Parathyroid adenoma (tissue), 2 donors: ENCODE measurements around the gene ZNF853.

Experiments
- H2AFZ ChIP-seq: fragments of 300-600 bp; sonication (generic); one replicate; pipeline ENCODE4 v1.7.0; 2017; ENCODE audit warnings: antibody characterized with exemption, mild to moderate bottlenecking
- H3K27ac ChIP-seq: fragments of 300-600 bp; sonication (generic); one replicate; pipeline ENCODE4 v1.7.0; 2017
- H3K27me3 ChIP-seq: fragments of 300-600 bp; sonication (generic); one replicate; pipeline ENCODE4 v1.7.0; 2017; ENCODE audit warnings: low read length; ENCODE audit not compliant: control insufficient read depth, insufficient read depth
- H3K36me3 ChIP-seq: fragments of 300-600 bp; sonication (generic); one replicate; pipeline ENCODE4 v1.7.0; 2017; ENCODE audit warnings: low read length; ENCODE audit not compliant: control insufficient read depth, insufficient read depth
- H3K4me1 ChIP-seq: fragments of 300-600 bp; sonication (generic); one replicate; pipeline ENCODE4 v1.7.0; 2017; ENCODE audit warnings: control low read depth
- H3K4me2 ChIP-seq: fragments of 300-600 bp; sonication (generic); one replicate; pipeline ENCODE4 v1.7.0; 2017; ENCODE audit warnings: low read length
- H3K4me3 ChIP-seq: fragments of 300-600 bp; sonication (generic); one replicate; pipeline ENCODE4 v1.7.0; 2017; ENCODE audit warnings: low read depth, low read length
- H3K79me2 ChIP-seq: fragments of 300-600 bp; sonication (generic); one replicate; pipeline ENCODE4 v1.7.0; 2017; ENCODE audit warnings: control low read depth
- H3K9ac ChIP-seq: fragments of 300-600 bp; sonication (generic); one replicate; pipeline ENCODE4 v1.7.0; 2017; ENCODE audit warnings: mild to moderate bottlenecking
- H3K9me3 ChIP-seq: fragments of 300-600 bp; sonication (generic); one replicate; pipeline ENCODE4 v1.7.0; 2017; ENCODE audit warnings: low read length; ENCODE audit not compliant: control insufficient read depth
- CTCF ChIP-seq: fragments of 300-600 bp; sonication (generic); IDR thresholded peaks from one replicate; pipeline ENCODE4 v1.7.0; 2017; ENCODE audit warnings: antibody characterized with exemption, mild to moderate bottlenecking
- donor health status: primary hyperparathyroidism.

ZNF853 gene

DNA sequence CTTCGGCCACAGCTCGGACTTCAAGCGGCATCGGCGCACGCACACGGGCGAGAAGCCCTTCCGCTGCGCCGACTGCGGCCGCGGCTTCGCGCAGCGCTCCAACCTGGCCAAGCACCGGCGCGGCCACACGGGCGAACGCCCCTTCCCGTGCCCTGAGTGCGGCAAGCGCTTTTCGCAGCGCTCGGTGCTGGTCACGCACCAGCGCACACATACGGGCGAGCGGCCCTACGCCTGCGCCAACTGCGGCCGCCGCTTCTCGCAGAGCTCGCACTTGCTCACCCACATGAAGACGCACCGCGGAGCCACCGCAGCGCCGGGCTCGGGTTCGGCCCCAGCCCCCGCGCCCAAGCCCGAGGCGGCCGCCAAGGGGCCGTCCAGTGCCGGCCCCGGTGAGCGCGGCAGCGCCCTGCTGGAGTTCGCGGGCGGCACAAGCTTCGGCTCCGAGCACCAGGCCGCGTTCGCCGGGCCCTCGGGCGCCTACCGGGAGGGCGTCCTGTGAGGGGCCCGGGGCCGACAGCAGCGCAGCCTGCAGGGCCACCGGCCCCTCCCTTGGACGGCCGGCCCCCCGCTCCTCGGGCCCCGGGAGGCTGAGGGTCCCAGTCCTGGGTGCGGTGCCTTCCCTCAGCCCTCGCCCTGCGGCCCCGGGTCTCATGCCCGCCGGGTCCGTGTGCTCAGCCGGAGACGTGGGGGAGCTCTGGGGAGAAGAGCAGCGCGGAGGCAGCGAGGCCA, 38.9 kb downstream of the ZNF853 start:
- H3K4me1 ChIP-seq, result peaks cover 4% of the 10 kb centered on the region
- no peaks in the 10 kb centered on the region for H3K27me3 ChIP-seq
- H3K27ac ChIP-seq, result no peak overlapping the region
- TF ChIP-seq CTCF, result no peak
- H3K79me2 ChIP-seq, result no peaks in the 10 kb centered on the region
- H3K4me3 ChIP-seq, result no peak overlapping the region
- no peak overlapping the region for H3K4me2 ChIP-seq
- no peak overlapping the region for H3K9ac ChIP-seq
- no peak overlapping the region for H2AFZ ChIP-seq
- no peaks in the 10 kb centered on the region for H3K36me3 ChIP-seq
- H3K9me3 ChIP-seq, result no peaks in the 10 kb centered on the region

GRCh38 chr7:6654842-6655610, 39.6 kb downstream of the ZNF853 start:
- TF ChIP-seq CTCF, result no peak

DNA sequence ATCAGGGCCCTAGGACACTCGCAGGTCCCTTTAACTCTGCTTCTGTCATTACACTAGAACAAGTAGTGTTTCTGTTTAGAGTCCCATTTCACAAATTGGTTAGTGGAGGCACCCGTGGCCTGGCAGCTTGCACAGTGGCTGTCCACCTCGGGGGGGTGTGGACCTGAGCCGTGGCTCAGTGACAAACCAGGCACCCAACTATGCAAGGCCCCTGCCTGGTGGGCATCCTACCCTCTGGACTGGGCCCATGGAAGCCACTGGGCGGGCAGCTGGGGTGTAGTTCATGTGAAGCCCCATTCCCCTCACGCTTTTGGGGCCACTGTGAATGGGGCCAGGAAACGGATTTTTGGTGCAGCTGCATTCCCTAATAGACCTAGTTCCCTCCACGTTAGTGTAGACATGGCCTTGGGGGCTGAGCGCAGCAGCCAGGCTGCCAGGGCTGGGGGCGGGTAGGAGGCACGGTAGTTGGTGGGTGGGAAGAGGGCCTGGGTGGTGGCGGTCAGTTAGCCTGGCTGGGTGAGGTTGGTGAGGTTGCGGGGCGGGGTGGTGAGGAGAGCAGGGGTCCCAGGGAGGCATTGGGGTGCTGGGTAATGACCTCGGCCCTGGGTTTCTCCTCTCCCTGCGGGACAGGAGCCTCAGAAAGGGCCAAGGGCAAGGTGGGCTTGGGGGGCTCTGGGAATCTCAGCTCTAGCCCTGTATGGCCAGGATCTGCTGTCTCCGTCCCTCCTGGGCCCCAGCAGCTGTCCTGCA, 40.4 kb downstream of the ZNF853 start:
- Histone ChIP-seq H3K4me2 (no peak overlapping the region), H3K36me3 (no peaks in the 10 kb centered on the region), H2AFZ (no peak overlapping the region), H3K4me1 (peaks cover 6% of the 10 kb centered on the region), H3K4me3 (no peak overlapping the region), H3K27me3 (no peaks in the 10 kb centered on the region), H3K9ac (no peak overlapping the region), H3K27ac (no peak overlapping the region), H3K9me3 (no peaks in the 10 kb centered on the region), H3K79me2 (no peaks in the 10 kb centered on the region)
- no peak for TF ChIP-seq CTCF

More at GRCh38 chr7:6654842-6655610, 39.6 kb downstream of the ZNF853 start:
- H3K4me1 ChIP-seq, result peaks cover 6% of the 10 kb centered on the region
- H3K4me2 ChIP-seq, result no peak overlapping the region
- no peaks in the 10 kb centered on the region for H3K27me3 ChIP-seq
- H3K9me3 ChIP-seq, result no peaks in the 10 kb centered on the region
- H2AFZ ChIP-seq, result no peak overlapping the region
- no peaks in the 10 kb centered on the region for H3K79me2 ChIP-seq
- H3K36me3 ChIP-seq, result no peaks in the 10 kb centered on the region
- H3K9ac ChIP-seq, result no peak overlapping the region
- H3K4me3 ChIP-seq, result no peak overlapping the region
- no peak overlapping the region for H3K27ac ChIP-seq

DNA sequence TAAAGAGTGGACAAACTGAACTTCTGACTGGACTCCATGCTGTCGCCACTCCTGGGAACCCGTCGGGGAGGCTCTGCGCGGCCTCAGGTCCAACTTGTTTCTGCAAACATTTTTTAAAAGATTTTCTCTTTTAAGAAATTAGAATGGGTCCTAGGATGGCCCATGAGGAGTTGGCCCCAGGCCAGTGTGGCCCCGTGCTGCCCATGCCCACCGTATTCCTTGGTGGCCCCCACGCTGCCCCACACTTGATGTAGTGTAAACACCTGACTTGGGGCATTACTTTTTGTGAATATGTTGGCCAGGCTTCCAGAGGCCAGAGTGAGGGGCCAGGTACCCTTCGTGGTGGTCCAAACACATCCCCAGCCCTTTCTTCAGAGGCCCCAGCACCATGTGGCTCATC, 41.0 kb downstream of the ZNF853 start:
- Histone ChIP-seq H3K36me3 (no peaks in the 10 kb centered on the region), H3K79me2 (no peaks in the 10 kb centered on the region), H3K27me3 (no peaks in the 10 kb centered on the region), H2AFZ (no peak overlapping the region), H3K4me1 (peaks cover 6% of the 10 kb centered on the region), H3K4me3 (no peak overlapping the region), H3K27ac (no peak overlapping the region), H3K9me3 (no peaks in the 10 kb centered on the region), H3K4me2 (no peak overlapping the region), H3K9ac (no peak overlapping the region)
- TF ChIP-seq CTCF, result no peak
